ENCODE results near the gene SLC22A14.

- TF ChIP-seq, protein P1, sequence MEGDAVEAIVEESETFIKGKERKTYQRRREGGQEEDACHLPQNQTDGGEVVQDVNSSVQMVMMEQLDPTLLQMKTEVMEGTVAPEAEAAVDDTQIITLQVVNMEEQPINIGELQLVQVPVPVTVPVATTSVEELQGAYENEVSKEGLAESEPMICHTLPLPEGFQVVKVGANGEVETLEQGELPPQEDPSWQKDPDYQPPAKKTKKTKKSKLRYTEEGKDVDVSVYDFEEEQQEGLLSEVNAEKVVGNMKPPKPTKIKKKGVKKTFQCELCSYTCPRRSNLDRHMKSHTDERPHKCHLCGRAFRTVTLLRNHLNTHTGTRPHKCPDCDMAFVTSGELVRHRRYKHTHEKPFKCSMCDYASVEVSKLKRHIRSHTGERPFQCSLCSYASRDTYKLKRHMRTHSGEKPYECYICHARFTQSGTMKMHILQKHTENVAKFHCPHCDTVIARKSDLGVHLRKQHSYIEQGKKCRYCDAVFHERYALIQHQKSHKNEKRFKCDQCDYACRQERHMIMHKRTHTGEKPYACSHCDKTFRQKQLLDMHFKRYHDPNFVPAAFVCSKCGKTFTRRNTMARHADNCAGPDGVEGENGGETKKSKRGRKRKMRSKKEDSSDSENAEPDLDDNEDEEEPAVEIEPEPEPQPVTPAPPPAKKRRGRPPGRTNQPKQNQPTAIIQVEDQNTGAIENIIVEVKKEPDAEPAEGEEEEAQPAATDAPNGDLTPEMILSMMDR (IDR thresholded peaks at IDR 0.05) = no peak
- TF ChIP-seq NR2C2 (CRISPR knock-in tag; IDR thresholded peaks at IDR 0.05) (no peak), TEAD4 (CRISPR knock-in tag; IDR thresholded peaks at IDR 0.05) (no peak), USF2 (CRISPR knock-in tag; IDR thresholded peaks at IDR 0.05) (no peak), KAT7 (CRISPR knock-in tag; IDR thresholded peaks at IDR 0.05; ENCODE audit: borderline replicate concordance) (no peak), TP53 (CRISPR knock-in tag; IDR thresholded peaks at IDR 0.05) (no peak), TEAD1 (CRISPR knock-in tag; IDR thresholded peaks at IDR 0.05) (no peak)
- TF ChIP-seq, protein P2, sequence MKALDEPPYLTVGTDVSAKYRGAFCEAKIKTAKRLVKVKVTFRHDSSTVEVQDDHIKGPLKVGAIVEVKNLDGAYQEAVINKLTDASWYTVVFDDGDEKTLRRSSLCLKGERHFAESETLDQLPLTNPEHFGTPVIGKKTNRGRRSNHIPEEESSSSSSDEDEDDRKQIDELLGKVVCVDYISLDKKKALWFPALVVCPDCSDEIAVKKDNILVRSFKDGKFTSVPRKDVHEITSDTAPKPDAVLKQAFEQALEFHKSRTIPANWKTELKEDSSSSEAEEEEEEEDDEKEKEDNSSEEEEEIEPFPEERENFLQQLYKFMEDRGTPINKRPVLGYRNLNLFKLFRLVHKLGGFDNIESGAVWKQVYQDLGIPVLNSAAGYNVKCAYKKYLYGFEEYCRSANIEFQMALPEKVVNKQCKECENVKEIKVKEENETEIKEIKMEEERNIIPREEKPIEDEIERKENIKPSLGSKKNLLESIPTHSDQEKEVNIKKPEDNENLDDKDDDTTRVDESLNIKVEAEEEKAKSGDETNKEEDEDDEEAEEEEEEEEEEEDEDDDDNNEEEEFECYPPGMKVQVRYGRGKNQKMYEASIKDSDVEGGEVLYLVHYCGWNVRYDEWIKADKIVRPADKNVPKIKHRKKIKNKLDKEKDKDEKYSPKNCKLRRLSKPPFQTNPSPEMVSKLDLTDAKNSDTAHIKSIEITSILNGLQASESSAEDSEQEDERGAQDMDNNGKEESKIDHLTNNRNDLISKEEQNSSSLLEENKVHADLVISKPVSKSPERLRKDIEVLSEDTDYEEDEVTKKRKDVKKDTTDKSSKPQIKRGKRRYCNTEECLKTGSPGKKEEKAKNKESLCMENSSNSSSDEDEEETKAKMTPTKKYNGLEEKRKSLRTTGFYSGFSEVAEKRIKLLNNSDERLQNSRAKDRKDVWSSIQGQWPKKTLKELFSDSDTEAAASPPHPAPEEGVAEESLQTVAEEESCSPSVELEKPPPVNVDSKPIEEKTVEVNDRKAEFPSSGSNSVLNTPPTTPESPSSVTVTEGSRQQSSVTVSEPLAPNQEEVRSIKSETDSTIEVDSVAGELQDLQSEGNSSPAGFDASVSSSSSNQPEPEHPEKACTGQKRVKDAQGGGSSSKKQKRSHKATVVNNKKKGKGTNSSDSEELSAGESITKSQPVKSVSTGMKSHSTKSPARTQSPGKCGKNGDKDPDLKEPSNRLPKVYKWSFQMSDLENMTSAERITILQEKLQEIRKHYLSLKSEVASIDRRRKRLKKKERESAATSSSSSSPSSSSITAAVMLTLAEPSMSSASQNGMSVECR (CRISPR knock-in tag; IDR thresholded peaks at IDR 0.05; ENCODE audit: borderline replicate concordance) = no peak
These were observed 13.6 kb upstream of the SLC22A14 start for GRCh38 chr3:38268522-38268921.
